ENCODE results near the gene NDUFS6.

NDUFS6 gene

GRCh38 chr5:1780614-1780930 lies 20.6 kb upstream of the NDUFS6 start:
- H4K20me1 ChIP-seq (ENCODE audit: control insufficient read depth, insufficient read depth, low read depth, low read length): no peaks in the 10 kb centered on the region
- H3K9me3 ChIP-seq (ENCODE audit: control insufficient read depth, insufficient read depth, low read length): no peaks in the 10 kb centered on the region
- no peaks in the 10 kb centered on the region for H3K9me2 ChIP-seq (replicated peaks; ENCODE audit: control insufficient read depth, low read length)
- no peak overlapping the region for H3K4me2 ChIP-seq (ENCODE audit: low read length)
- no peak for TF ChIP-seq EZH2phosphoT487 (IDR thresholded peaks at IDR 0.05; ENCODE audit: borderline replicate concordance, low read length)
- no peak for TF ChIP-seq CTCF (IDR thresholded peaks at IDR 0.05; ENCODE audit: low read depth, low read length, poor library complexity, severe bottlenecking)
- peaks cover 47% of the 10 kb centered on the region for H3K4me1 ChIP-seq (ENCODE audit: control insufficient read depth, low read length)
- no peak overlapping the region for H3K4me3 ChIP-seq (ENCODE audit: low read length)
- no peaks in the 10 kb centered on the region for H3K79me2 ChIP-seq (ENCODE audit: control insufficient read depth, low read length)
- no peak overlapping the region for H3K27ac ChIP-seq (ENCODE audit: low read depth, low read length)
- H3F3A ChIP-seq (ENCODE audit: control insufficient read depth, insufficient read depth): peaks cover 8% of the 10 kb centered on the region
- no peaks in the 10 kb centered on the region for H3K27me3 ChIP-seq (ENCODE audit: control insufficient read depth, low read length)
- no peaks in the 10 kb centered on the region for H3K36me3 ChIP-seq (ENCODE audit: control insufficient read depth, low read length)

- H3F3A ChIP-seq (ENCODE audit: control insufficient read depth, insufficient read depth): peaks cover 8% of the 10 kb centered on the region
- H4K20me1 ChIP-seq (ENCODE audit: control insufficient read depth, insufficient read depth, low read depth, low read length): no peaks in the 10 kb centered on the region
- H3K4me3 ChIP-seq (ENCODE audit: low read length): peak overlapping the region; percentile 77; the same call in 1 of the 2 replicates
- peaks cover 49% of the 10 kb centered on the region for H3K4me1 ChIP-seq (ENCODE audit: control insufficient read depth, low read length)
- H3K9me2 ChIP-seq (replicated peaks; ENCODE audit: control insufficient read depth, low read length): no peaks in the 10 kb centered on the region
- no peak for TF ChIP-seq EZH2phosphoT487 (IDR thresholded peaks at IDR 0.05; ENCODE audit: borderline replicate concordance, low read length)
- H3K79me2 ChIP-seq (ENCODE audit: control insufficient read depth, low read length): no peaks in the 10 kb centered on the region
- no peaks in the 10 kb centered on the region for H3K9me3 ChIP-seq (ENCODE audit: control insufficient read depth, insufficient read depth, low read length)
- no peaks in the 10 kb centered on the region for H3K36me3 ChIP-seq (ENCODE audit: control insufficient read depth, low read length)
- peak overlapping the region; percentile 75; the same call in 1 of the 2 replicates for H3K4me2 ChIP-seq (ENCODE audit: low read length)
- H3K27ac ChIP-seq (ENCODE audit: low read depth, low read length): no peak overlapping the region
- H3K27me3 ChIP-seq (ENCODE audit: control insufficient read depth, low read length): no peaks in the 10 kb centered on the region
Observed at GRCh38 chr5:1781107-1781506, 20.1 kb upstream of the NDUFS6 start.

- H3K27ac ChIP-seq (ENCODE audit: low read depth, low read length): peak overlapping the region; percentile 86
- peak overlapping the region; percentile 77 for H3K4me3 ChIP-seq (ENCODE audit: low read length)
- H3K9me3 ChIP-seq (ENCODE audit: control insufficient read depth, insufficient read depth, low read length): no peaks in the 10 kb centered on the region
- H3F3A ChIP-seq (ENCODE audit: control insufficient read depth, insufficient read depth): peaks cover 8% of the 10 kb centered on the region
- no peaks in the 10 kb centered on the region for H3K36me3 ChIP-seq (ENCODE audit: control insufficient read depth, low read length)
- H4K20me1 ChIP-seq (ENCODE audit: control insufficient read depth, insufficient read depth, low read depth, low read length): no peaks in the 10 kb centered on the region
- H3K4me2 ChIP-seq (ENCODE audit: low read length): peak overlapping the region; percentile 75
- H3K27me3 ChIP-seq (ENCODE audit: control insufficient read depth, low read length): no peaks in the 10 kb centered on the region
- peaks cover 49% of the 10 kb centered on the region for H3K4me1 ChIP-seq (ENCODE audit: control insufficient read depth, low read length)
- TF ChIP-seq EZH2phosphoT487 (IDR thresholded peaks at IDR 0.05; ENCODE audit: borderline replicate concordance, low read length): no peak
- TF ChIP-seq CTCF (IDR thresholded peaks at IDR 0.05; ENCODE audit: low read depth, low read length, poor library complexity, severe bottlenecking): no peak
- H3K79me2 ChIP-seq (ENCODE audit: control insufficient read depth, low read length): no peaks in the 10 kb centered on the region
- H3K9me2 ChIP-seq (replicated peaks; ENCODE audit: control insufficient read depth, low read length): no peaks in the 10 kb centered on the region
Observed at GRCh38 chr5:1781726-1782384, 19.4 kb upstream of the NDUFS6 start.

- no peaks in the 10 kb centered on the region for H3K79me2 ChIP-seq (ENCODE audit: control insufficient read depth, low read length)
- H3K27ac ChIP-seq (ENCODE audit: low read depth, low read length): peak overlapping the region; percentile 86
- H4K20me1 ChIP-seq (ENCODE audit: control insufficient read depth, insufficient read depth, low read depth, low read length): no peaks in the 10 kb centered on the region
- no peaks in the 10 kb centered on the region for H3K9me2 ChIP-seq (replicated peaks; ENCODE audit: control insufficient read depth, low read length)
- peaks cover 8% of the 10 kb centered on the region for H3F3A ChIP-seq (ENCODE audit: control insufficient read depth, insufficient read depth)
- H3K4me3 ChIP-seq (ENCODE audit: low read length): peak overlapping the region; percentile 77
- H3K36me3 ChIP-seq (ENCODE audit: control insufficient read depth, low read length): no peaks in the 10 kb centered on the region
- H3K9me3 ChIP-seq (ENCODE audit: control insufficient read depth, insufficient read depth, low read length): no peaks in the 10 kb centered on the region
- no peak for TF ChIP-seq EZH2phosphoT487 (IDR thresholded peaks at IDR 0.05; ENCODE audit: borderline replicate concordance, low read length)
- no peak for TF ChIP-seq CTCF (IDR thresholded peaks at IDR 0.05; ENCODE audit: low read depth, low read length, poor library complexity, severe bottlenecking)
- peak overlapping the region; percentile 75 for H3K4me2 ChIP-seq (ENCODE audit: low read length)
- H3K4me1 ChIP-seq (ENCODE audit: control insufficient read depth, low read length): peaks cover 49% of the 10 kb centered on the region
- no peaks in the 10 kb centered on the region for H3K27me3 ChIP-seq (ENCODE audit: control insufficient read depth, low read length)
Observed at GRCh38 chr5:1782385-1783215, 18.6 kb upstream of the NDUFS6 start.

Measured in DOHH2 (cell line).